ENCODE data around the gene NUDT6. TPM values are rescaled to one million over a fixed set of nuclear protein-coding genes. Genes with fewer than 3 reads are reported as not detected.

Gene NUDT6
- total and polyA plus RNA-seq, 2 experiments from 2014 or later = 5.6 to 11.0 TPM

- no peaks in the 10 kb centered on the region for H3K79me2 ChIP-seq
- peak overlapping the region; percentile 6 for H3K4me2 ChIP-seq
- H3K9me3 ChIP-seq (ENCODE audit: low read depth) = no peaks in the 10 kb centered on the region
- no peak for DNase-seq (ENCODE audit: low spot score)
- H3K27me3 ChIP-seq = no peaks in the 10 kb centered on the region
- H2AFZ ChIP-seq = no peak overlapping the region
- H3K27ac ChIP-seq = peak overlapping the region; percentile 2
- no peaks in the 10 kb centered on the region for H3K9me2 ChIP-seq (replicated peaks; ENCODE audit: insufficient read depth)
- WGBS (ENCODE audit: low lambda C conversion rate, missing lambda C conversion rate) = 66% methylated on average over 3 of the region's 3 CpGs
- H4K20me1 ChIP-seq (ENCODE audit: insufficient read depth, poor library complexity, severe bottlenecking) = no peaks in the 10 kb centered on the region
- H3K4me3 ChIP-seq = no peak overlapping the region
- TF ChIP-seq EZH2 (IDR thresholded peaks at IDR 0.05; ENCODE audit: borderline replicate concordance) (no peak), CTCF (IDR thresholded peaks at IDR 0.05; ENCODE audit: poor library complexity) (no peak), EZH2phosphoT487 (IDR thresholded peaks at IDR 0.05; ENCODE audit: low read depth, severe bottlenecking, unreplicated experiment) (no peak)
- H3K36me3 ChIP-seq (replicated peaks; ENCODE audit: insufficient read depth, low read depth) = no peaks in the 10 kb centered on the region
- peaks cover 9% of the 10 kb centered on the region for H3K4me1 ChIP-seq (ENCODE audit: insufficient read depth)
Observed at GRCh38 chr4:122959981-122960610, 37.7 kb upstream of the NUDT6 start.

DNA sequence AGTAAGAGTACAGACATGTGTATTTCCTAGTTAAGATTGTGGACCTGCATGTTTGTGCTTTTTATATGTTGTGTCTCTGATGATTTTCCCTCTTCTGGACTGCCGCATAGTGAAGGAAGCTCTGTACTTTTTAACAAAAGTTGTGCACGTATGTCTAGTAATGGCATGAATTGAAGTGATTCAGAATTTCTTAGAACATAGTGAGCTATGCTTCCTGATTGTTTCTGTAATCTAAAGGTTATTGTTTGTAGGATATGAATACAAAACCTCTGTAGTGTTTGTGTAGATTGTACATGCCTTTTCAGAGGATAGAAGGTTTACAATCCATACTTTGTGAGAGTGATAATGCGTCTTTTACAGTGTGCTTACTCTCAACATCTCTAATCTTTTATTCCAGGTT lies 37.0 kb upstream of the NUDT6 start:
- no peak for DNase-seq (ENCODE audit: low spot score)
- no peaks in the 10 kb centered on the region for H4K20me1 ChIP-seq (ENCODE audit: insufficient read depth, poor library complexity, severe bottlenecking)
- no peaks in the 10 kb centered on the region for H3K79me2 ChIP-seq
- H3K27ac ChIP-seq = peak overlapping the region; percentile 2
- 73% methylated on average over 3 of the region's 3 CpGs for WGBS (ENCODE audit: low lambda C conversion rate, missing lambda C conversion rate)
- no peak overlapping the region for H3K4me2 ChIP-seq
- H3K27me3 ChIP-seq = no peaks in the 10 kb centered on the region
- no peak overlapping the region for H2AFZ ChIP-seq
- TF ChIP-seq EZH2 (IDR thresholded peaks at IDR 0.05; ENCODE audit: borderline replicate concordance) (no peak), EZH2phosphoT487 (IDR thresholded peaks at IDR 0.05; ENCODE audit: low read depth, severe bottlenecking, unreplicated experiment) (no peak)
- peaks cover 9% of the 10 kb centered on the region for H3K4me1 ChIP-seq (ENCODE audit: insufficient read depth)
- no peaks in the 10 kb centered on the region for H3K9me2 ChIP-seq (replicated peaks; ENCODE audit: insufficient read depth)
- H3K36me3 ChIP-seq (replicated peaks; ENCODE audit: insufficient read depth, low read depth) = no peaks in the 10 kb centered on the region
- no peaks in the 10 kb centered on the region for H3K9me3 ChIP-seq (ENCODE audit: low read depth)
- H3K4me3 ChIP-seq = no peak overlapping the region

DNA sequence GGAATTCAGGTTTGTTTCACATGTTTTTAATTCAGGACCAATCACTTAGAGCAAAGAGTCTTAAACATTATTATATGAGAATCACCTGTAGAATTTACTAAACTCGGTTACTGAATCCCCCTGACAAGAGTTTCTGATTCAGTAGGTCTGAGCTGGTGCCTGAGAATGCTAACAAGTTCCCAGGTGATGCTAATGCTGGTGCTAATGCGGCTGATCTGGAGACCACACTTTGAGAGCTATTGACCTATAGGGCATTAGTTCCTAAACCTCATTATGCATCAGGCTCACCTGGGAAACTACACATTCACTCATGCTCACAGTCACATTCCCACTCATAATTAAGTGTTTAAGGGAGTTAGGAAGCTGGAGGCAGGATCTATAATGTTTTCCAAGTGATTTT lies 36.1 kb upstream of the NUDT6 start:
- H3K4me1 ChIP-seq (ENCODE audit: insufficient read depth) = peaks cover 9% of the 10 kb centered on the region
- H3K4me3 ChIP-seq = no peak overlapping the region
- no peaks in the 10 kb centered on the region for H3K9me2 ChIP-seq (replicated peaks; ENCODE audit: insufficient read depth)
- no peaks in the 10 kb centered on the region for H3K27me3 ChIP-seq
- 78% methylated on average over 2 of the region's 2 CpGs for WGBS (ENCODE audit: low lambda C conversion rate, missing lambda C conversion rate)
- H3K36me3 ChIP-seq (replicated peaks; ENCODE audit: insufficient read depth, low read depth) = no peaks in the 10 kb centered on the region
- no peak overlapping the region for H3K4me2 ChIP-seq
- H3K9me3 ChIP-seq (ENCODE audit: low read depth) = no peaks in the 10 kb centered on the region
- H3K27ac ChIP-seq = no peak overlapping the region
- H3K79me2 ChIP-seq = no peaks in the 10 kb centered on the region
- no peaks in the 10 kb centered on the region for H4K20me1 ChIP-seq (ENCODE audit: insufficient read depth, poor library complexity, severe bottlenecking)
- no peak overlapping the region for H2AFZ ChIP-seq
- DNase-seq (ENCODE audit: low spot score) = no peak
- TF ChIP-seq EZH2phosphoT487 (IDR thresholded peaks at IDR 0.05; ENCODE audit: low read depth, severe bottlenecking, unreplicated experiment) (no peak), CTCF (IDR thresholded peaks at IDR 0.05; ENCODE audit: poor library complexity) (no peak), EZH2 (IDR thresholded peaks at IDR 0.05; ENCODE audit: borderline replicate concordance) (no peak)

DNA sequence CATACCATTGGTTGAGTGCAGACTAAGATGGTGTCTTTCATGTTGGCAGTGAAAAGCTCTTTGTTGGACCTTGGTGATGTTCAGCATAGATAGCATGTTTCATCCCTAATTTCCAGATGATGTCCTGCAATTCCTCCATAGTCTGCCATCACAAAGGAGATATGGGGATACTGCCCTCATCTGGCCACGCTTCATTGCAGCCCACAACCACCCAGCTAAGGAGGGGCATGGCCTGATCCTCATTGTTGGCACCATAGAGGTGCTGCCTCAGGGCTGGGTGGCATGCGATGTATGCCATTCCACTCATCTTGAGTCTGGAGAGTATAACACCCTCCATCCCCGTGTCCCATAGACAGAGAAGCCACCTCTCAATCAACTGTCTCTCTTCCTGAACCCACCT lies 31.5 kb upstream of the NUDT6 start:
- Histone ChIP-seq H3K4me1 (ENCODE audit: insufficient read depth) (no peaks in the 10 kb centered on the region), H3K4me3 (no peak overlapping the region), H2AFZ (no peak overlapping the region), H3K36me3 (replicated peaks; ENCODE audit: insufficient read depth, low read depth) (no peaks in the 10 kb centered on the region), H3K27ac (no peak overlapping the region), H3K4me2 (no peak overlapping the region), H4K20me1 (ENCODE audit: insufficient read depth, poor library complexity, severe bottlenecking) (no peaks in the 10 kb centered on the region), H3K9me3 (ENCODE audit: low read depth) (no peaks in the 10 kb centered on the region), H3K79me2 (no peaks in the 10 kb centered on the region), H3K27me3 (no peaks in the 10 kb centered on the region), H3K9me2 (replicated peaks; ENCODE audit: insufficient read depth) (no peaks in the 10 kb centered on the region)
- no peak for TF ChIP-seq CTCF (IDR thresholded peaks at IDR 0.05; ENCODE audit: poor library complexity)
- no peak for TF ChIP-seq EZH2 (IDR thresholded peaks at IDR 0.05; ENCODE audit: borderline replicate concordance)
- no peak for TF ChIP-seq EZH2phosphoT487 (IDR thresholded peaks at IDR 0.05; ENCODE audit: low read depth, severe bottlenecking, unreplicated experiment)
- DNase-seq (ENCODE audit: low spot score) = no peak
- 98% methylated on average over 3 of the region's 3 CpGs for WGBS (ENCODE audit: low lambda C conversion rate, missing lambda C conversion rate)
